Measurements from ENCODE around the gene BANK1. TPM values are rescaled to one million over a fixed set of nuclear protein-coding genes. Genes with fewer than 3 reads are reported as not detected.

Gene BANK1
- total and polyA plus RNA-seq, 8 donors: 0.31 to 24.3 (median 2.1) TPM; not detected in 1

- H3K4me3 ChIP-seq: no peak overlapping the region
- H3K27ac ChIP-seq: no peak overlapping the region
- H3K4me1 ChIP-seq: no peaks in the 10 kb centered on the region
- 44 to 76% (median 68%) methylated on average over 1 of the region's 1 CpG for WGBS, 5 donors
- TF ChIP-seq POLR2A (IDR thresholded peaks at IDR 0.05) (no peak), POLR2AphosphoS5 (IDR thresholded peaks at IDR 0.05) (no peak), CTCF (IDR thresholded peaks at IDR 0.05) (no peak), EP300 (IDR thresholded peaks at IDR 0.05) (no peak)
- no peak for DNase-seq
- H3K9me3 ChIP-seq: no peaks in the 10 kb centered on the region
- no peaks in the 10 kb centered on the region for H3K27me3 ChIP-seq
- no peaks in the 10 kb centered on the region for H3K36me3 ChIP-seq
- intact Hi-C loops (cut with DNase I; ENCODE audit: low total_unique reads): no loop called here
Measured at GRCh38 chr4:101931619-101932018, 141.1 kb downstream of the BANK1 start.

DNA sequence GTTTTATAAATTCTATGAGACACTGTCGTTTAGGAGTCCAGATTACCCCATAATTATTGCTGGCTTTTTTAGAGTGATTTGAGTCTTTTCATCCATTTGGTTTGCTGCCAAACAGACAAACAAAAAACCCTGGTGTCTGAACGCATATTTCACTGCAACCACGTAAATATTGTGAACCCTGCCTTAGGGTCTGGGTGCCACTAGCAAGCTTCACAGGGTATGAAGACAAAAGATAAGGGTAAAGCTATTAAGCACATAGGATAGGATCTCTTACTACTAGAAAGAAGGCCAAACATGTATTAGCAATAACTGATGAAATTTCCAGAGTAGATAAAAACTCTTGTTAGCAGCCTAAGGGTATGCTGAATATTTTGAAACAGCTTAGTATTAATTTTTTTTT, 143.3 kb downstream of the BANK1 start:
- Histone ChIP-seq H3K9me3 (peaks cover 0 to 3% (median 0%) of the 10 kb centered on the region in 4 donors), H3K4me1 (no peaks in the 10 kb centered on the region), H3K27ac (no peak overlapping the region), H3K27me3 (no peaks in the 10 kb centered on the region), H3K4me3 (no peak overlapping the region), H3K36me3 (no peaks in the 10 kb centered on the region)
- TF ChIP-seq POLR2AphosphoS5 (IDR thresholded peaks at IDR 0.05) (no peak), CTCF (IDR thresholded peaks at IDR 0.05) (no peak), POLR2A (IDR thresholded peaks at IDR 0.05) (no peak), EP300 (IDR thresholded peaks at IDR 0.05) (no peak)
- DNase-seq: no peak
- intact Hi-C loops (cut with DNase I; ENCODE audit: low total_unique reads): no loop called here
- WGBS, 5 donors: 47 to 78% (median 67%) methylated on average over 3 of the region's 3 CpGs

DNA sequence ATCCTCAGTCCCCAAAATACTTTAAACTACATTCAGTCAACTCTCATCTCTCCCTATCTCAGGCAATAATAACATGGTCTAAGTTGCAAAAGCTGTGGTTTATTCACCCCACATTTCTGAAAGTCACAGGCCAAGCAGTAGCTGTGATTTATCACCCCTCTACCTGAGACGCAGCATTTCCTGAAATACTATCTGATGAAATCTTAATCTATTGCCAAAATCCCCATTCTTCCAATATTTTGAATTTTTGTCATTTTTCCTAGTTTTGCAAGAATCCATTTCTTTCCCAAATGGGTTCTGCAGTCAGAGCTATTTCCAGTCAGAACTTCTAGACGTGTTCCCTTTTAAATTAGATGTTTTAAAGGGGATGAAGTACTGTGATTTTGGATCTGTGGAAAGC, 148.3 kb downstream of the BANK1 start:
- no peak overlapping the region for H3K27ac ChIP-seq
- 70 to 81% (median 73%) methylated on average over 2 of the region's 2 CpGs for WGBS, 5 donors
- H3K4me3 ChIP-seq: no peak overlapping the region
- no peaks in the 10 kb centered on the region for H3K27me3 ChIP-seq
- intact Hi-C loops (cut with DNase I; ENCODE audit: low total_unique reads): no loop called here
- TF ChIP-seq POLR2AphosphoS5 (IDR thresholded peaks at IDR 0.05): no peak
- TF ChIP-seq EP300 (IDR thresholded peaks at IDR 0.05): no peak
- no peak for TF ChIP-seq POLR2A (IDR thresholded peaks at IDR 0.05)
- TF ChIP-seq CTCF (IDR thresholded peaks at IDR 0.05): no peak
- H3K36me3 ChIP-seq: no peaks in the 10 kb centered on the region
- H3K4me1 ChIP-seq: no peaks in the 10 kb centered on the region
- peaks cover 0 to 3% (median 0%) of the 10 kb centered on the region in 4 donors for H3K9me3 ChIP-seq
- no peak for DNase-seq

GRCh38 chr4:101941816-101942358, 151.4 kb downstream of the BANK1 start:
- Histone ChIP-seq H3K27me3 (no peaks in the 10 kb centered on the region), H3K36me3 (no peaks in the 10 kb centered on the region), H3K4me1 (no peaks in the 10 kb centered on the region), H3K4me3 (no peak overlapping the region), H3K27ac (no peak overlapping the region), H3K9me3 (peaks cover 0 to under 1% (median 0%) of the 10 kb centered on the region in 4 donors)
- TF ChIP-seq POLR2AphosphoS5 (IDR thresholded peaks at IDR 0.05) (no peak), POLR2A (IDR thresholded peaks at IDR 0.05) (no peak), CTCF (IDR thresholded peaks at IDR 0.05) (no peak), EP300 (IDR thresholded peaks at IDR 0.05) (no peak)
- WGBS, 5 donors: 75 to 89% (median 85%) methylated on average over 1 of the region's 1 CpG
- intact Hi-C loops (cut with DNase I; ENCODE audit: low total_unique reads): no loop called here
- DNase-seq: no peak

All from stomach (tissue), 9 donors.